ENCODE results near the gene PCBP4.

Gene PCBP4

DNA sequence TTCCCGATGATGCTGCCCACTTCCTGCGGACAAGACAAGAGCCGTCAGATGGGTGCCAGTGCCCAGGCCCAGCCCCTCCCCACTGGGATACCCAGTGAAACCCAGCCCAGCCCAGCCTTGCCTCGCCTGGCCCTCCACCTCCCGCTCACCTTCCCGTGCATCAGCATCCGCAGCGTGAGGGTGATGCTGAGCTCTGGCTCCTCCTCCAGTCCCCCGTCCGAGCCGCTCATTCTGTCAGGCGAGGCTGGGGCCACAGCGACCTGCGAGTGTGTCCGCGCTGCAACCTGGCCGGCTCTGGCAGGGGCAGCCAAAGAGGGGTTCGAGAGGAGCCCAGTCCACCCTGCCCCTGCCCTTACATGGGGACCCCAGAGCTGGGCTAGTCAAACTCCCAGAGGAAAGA, 6.2 kb downstream of the PCBP4 start:
- Histone ChIP-seq H3K27me3 (ENCODE audit: low read length) (no peaks in the 10 kb centered on the region), H3K27ac (ENCODE audit: low read depth, low read length) (no peak overlapping the region), H2AFZ (ENCODE audit: low read depth, low read length, severe bottlenecking) (no peak overlapping the region), H3K4me3 (ENCODE audit: insufficient read depth, low read length, poor library complexity, severe bottlenecking) (no peak overlapping the region), H4K20me1 (ENCODE audit: low read depth, low read length) (no peaks in the 10 kb centered on the region), H3K9me3 (ENCODE audit: insufficient read depth, low read length) (no peaks in the 10 kb centered on the region), H3K9me2 (replicated peaks; ENCODE audit: insufficient read depth, low read length) (no peaks in the 10 kb centered on the region), H3K9ac (ENCODE audit: low read length) (no peak overlapping the region), H3K36me3 (ENCODE audit: low read length) (no peaks in the 10 kb centered on the region), H3K79me2 (ENCODE audit: insufficient read depth, low read length) (no peaks in the 10 kb centered on the region), H3K4me2 (ENCODE audit: low read depth, low read length, poor library complexity, severe bottlenecking) (no peak overlapping the region), H3F3A (ENCODE audit: insufficient read depth) (no peaks in the 10 kb centered on the region)
- TF ChIP-seq, protein P1, sequence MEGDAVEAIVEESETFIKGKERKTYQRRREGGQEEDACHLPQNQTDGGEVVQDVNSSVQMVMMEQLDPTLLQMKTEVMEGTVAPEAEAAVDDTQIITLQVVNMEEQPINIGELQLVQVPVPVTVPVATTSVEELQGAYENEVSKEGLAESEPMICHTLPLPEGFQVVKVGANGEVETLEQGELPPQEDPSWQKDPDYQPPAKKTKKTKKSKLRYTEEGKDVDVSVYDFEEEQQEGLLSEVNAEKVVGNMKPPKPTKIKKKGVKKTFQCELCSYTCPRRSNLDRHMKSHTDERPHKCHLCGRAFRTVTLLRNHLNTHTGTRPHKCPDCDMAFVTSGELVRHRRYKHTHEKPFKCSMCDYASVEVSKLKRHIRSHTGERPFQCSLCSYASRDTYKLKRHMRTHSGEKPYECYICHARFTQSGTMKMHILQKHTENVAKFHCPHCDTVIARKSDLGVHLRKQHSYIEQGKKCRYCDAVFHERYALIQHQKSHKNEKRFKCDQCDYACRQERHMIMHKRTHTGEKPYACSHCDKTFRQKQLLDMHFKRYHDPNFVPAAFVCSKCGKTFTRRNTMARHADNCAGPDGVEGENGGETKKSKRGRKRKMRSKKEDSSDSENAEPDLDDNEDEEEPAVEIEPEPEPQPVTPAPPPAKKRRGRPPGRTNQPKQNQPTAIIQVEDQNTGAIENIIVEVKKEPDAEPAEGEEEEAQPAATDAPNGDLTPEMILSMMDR (IDR thresholded peaks at IDR 0.05; ENCODE audit: insufficient read depth, low read length, poor library complexity, severe bottlenecking): no peak
- TF ChIP-seq EZH2phosphoT487 (conservative IDR thresholded peaks at IDR 0.05; ENCODE audit: low read length): no peak

DNA sequence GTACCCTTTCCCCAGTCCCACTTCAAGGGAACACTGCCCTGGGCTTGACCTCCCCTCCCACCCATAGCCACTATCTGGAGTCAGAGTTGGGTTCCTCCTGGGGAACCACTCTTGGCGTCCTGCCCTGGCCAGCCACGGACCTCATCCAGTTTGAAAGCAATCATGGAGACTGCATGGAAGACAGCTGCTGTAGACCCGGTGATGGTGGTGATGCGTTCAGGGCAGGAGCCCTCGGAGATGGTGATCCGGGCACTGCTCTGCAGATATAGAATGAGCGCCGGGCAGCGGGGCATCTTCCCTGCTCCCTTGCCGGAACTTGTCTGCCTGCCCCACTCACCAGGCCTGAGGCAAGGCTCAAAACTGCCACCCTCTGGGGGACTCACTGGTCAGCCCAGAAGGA, 6.9 kb downstream of the PCBP4 start:
- Histone ChIP-seq H3K27ac (ENCODE audit: low read depth, low read length) (no peak overlapping the region), H3K9ac (ENCODE audit: low read length) (no peak overlapping the region), H2AFZ (ENCODE audit: low read depth, low read length, severe bottlenecking) (no peak overlapping the region), H3K4me2 (ENCODE audit: low read depth, low read length, poor library complexity, severe bottlenecking) (no peak overlapping the region), H3K9me2 (replicated peaks; ENCODE audit: insufficient read depth, low read length) (no peaks in the 10 kb centered on the region), H3K36me3 (ENCODE audit: low read length) (no peaks in the 10 kb centered on the region), H3K27me3 (ENCODE audit: low read length) (no peaks in the 10 kb centered on the region), H4K20me1 (ENCODE audit: low read depth, low read length) (no peaks in the 10 kb centered on the region), H3K79me2 (ENCODE audit: insufficient read depth, low read length) (no peaks in the 10 kb centered on the region), H3K9me3 (ENCODE audit: insufficient read depth, low read length) (no peaks in the 10 kb centered on the region), H3F3A (ENCODE audit: insufficient read depth) (no peaks in the 10 kb centered on the region), H3K4me3 (ENCODE audit: insufficient read depth, low read length, poor library complexity, severe bottlenecking) (no peak overlapping the region)
- TF ChIP-seq EZH2phosphoT487 (conservative IDR thresholded peaks at IDR 0.05; ENCODE audit: low read length): no peak
- TF ChIP-seq, protein P1 (IDR thresholded peaks at IDR 0.05; ENCODE audit: insufficient read depth, low read length, poor library complexity, severe bottlenecking): no peak

DNA sequence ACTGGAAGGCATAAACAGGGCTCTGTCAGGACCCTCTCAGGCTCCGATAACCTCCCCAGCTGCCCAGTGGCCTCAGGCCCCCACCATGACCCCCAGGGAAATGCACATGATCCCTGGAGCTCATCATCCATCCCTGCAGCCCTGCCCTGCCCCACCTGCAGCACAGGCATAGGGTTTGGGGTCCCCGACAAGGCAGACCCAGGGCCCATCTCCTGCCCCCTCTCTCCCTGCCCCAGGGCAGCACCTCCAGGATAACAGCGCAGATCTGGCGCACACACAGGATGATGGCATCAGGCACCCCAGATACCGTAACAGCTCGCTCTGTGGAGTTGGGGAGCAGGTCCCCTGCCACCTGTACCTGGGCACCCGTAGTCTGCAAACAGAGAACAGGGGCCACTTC, 7.6 kb downstream of the PCBP4 start:
- no peaks in the 10 kb centered on the region for H4K20me1 ChIP-seq (ENCODE audit: low read depth, low read length)
- H3K9ac ChIP-seq (ENCODE audit: low read length): no peak overlapping the region
- no peak overlapping the region for H3K4me2 ChIP-seq (ENCODE audit: low read depth, low read length, poor library complexity, severe bottlenecking)
- H3K9me2 ChIP-seq (replicated peaks; ENCODE audit: insufficient read depth, low read length): no peaks in the 10 kb centered on the region
- TF ChIP-seq, protein P1 (IDR thresholded peaks at IDR 0.05; ENCODE audit: insufficient read depth, low read length, poor library complexity, severe bottlenecking): no peak
- TF ChIP-seq EZH2phosphoT487 (conservative IDR thresholded peaks at IDR 0.05; ENCODE audit: low read length): no peak
- H3K9me3 ChIP-seq (ENCODE audit: insufficient read depth, low read length): no peaks in the 10 kb centered on the region
- H3K4me3 ChIP-seq (ENCODE audit: insufficient read depth, low read length, poor library complexity, severe bottlenecking): no peak overlapping the region
- no peak overlapping the region for H3K27ac ChIP-seq (ENCODE audit: low read depth, low read length)
- no peak overlapping the region for H2AFZ ChIP-seq (ENCODE audit: low read depth, low read length, severe bottlenecking)
- no peaks in the 10 kb centered on the region for H3K36me3 ChIP-seq (ENCODE audit: low read length)
- H3F3A ChIP-seq (ENCODE audit: insufficient read depth): no peaks in the 10 kb centered on the region
- H3K79me2 ChIP-seq (ENCODE audit: insufficient read depth, low read length): no peaks in the 10 kb centered on the region
- no peaks in the 10 kb centered on the region for H3K27me3 ChIP-seq (ENCODE audit: low read length)
